ENCODE measurements around the gene GLIS2.

- TF ChIP-seq CTCF (conservative IDR thresholded peaks at IDR 0.05; ENCODE audit: low read length) = no peak
- no peak for TF ChIP-seq EZH2phosphoT487 (IDR thresholded peaks at IDR 0.05; ENCODE audit: borderline replicate concordance)
Measured at GRCh38 chr16:4349332-4349731, 33.5 kb downstream of the GLIS2 start.

Data from Loucy (cell line).